KG1 (cell line): ENCODE data around the gene SNF8.

Experiments
- DNase-seq: peaks from one replicate; lab custom pipeline; 2025; lab: John Stamatoyannopoulos, UW

SNF8 gene

DNA sequence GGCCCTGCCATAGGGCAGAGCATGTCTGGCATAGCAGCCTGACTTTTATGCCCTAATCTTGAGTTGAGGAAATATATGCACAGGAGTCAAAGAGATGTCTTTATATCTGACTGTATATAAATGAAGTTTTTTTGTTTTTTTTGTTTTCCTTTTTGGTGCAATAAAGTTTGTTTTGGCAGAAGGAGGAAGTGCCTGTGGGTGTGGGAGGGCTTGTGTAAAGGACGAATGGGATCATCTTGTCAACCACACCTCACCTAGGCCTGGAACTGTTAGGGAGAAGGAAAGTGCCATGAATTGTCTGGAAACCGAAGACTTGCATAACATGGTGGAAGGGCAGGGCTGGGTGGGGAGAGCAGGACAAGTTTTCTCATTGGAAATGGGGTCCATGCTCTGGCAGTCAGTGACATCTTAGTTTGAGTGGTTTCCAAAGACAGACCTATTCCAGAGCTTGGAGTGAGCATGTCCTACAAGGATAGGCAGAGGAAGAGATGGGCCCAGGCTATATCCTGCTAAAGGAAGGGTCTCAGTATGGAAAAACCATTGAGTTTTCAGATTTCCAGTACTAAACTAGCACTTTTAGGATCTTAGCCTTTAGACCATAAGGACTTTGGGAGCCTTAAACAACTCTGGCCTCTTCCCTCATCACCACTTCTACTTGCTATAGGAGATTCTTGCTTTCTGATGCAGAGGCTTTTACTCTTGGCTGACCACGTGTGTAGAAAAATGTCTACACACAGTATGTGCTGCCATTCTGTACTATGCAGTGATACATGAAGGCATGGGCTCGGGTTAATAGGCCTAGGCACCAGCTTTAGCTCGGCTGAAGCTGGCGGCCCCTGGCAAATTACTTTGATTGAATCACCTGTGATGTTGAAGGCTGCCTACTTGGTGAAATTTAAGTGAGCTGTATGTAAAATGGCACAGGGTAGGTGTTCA lies 15.5 kb downstream of the SNF8 start:
- no peak for DNase-seq

DNA sequence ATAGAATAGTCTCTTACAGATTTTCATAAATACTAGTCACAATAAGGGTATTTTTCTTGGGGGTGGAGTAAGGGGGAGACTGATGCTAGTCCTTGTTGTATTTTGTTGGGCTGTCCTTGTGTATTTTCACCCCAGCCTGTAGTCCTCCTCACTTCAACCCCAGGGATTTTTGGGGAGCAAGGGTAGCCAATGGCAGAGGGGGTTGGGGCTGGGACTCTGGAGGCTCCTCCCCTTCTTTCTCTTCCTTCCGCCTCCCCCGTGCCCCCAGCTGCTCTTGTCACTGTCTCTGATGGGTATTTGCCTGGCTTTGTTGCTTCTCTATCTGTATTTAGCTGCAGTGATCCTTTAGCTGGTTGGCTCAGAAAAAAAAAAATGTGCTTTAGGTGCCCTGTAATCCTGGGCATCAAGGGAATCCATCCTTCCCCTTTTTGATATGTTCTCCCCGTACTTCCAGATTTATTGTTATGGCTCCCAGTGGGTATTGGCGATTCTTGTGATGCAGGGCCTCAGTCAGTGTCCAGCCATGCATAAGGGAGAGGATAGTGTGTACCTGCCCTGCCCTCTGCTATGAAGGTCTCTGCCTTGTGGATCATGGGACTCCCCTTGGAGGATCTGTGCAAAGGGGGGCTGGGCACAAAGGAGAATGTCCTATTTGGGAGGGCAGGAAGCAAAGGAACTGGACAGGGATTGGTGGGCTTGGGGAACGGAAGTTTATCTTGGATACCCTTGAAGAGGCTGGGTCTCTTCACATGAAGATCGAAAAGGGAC lies 16.5 kb downstream of the SNF8 start:
- DNase-seq, result no peak

DNA sequence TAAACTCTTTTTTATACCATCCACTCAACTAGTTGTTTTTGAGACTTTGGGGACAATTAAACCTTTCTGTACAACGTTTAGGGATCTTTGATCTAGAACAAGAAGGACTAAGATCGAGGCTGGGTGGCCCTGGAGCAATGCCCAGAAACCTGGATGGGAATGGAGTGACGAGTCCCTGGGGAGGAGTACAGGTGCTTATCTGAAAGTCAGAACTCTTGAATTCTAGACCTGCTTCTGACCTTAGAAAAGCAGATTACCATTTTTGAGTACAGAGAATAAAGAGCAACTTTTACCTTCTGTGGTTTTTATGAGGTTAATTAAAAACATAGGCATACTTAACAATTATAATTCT lies 18.7 kb downstream of the SNF8 start:
- DNase-seq, result no peak

DNA sequence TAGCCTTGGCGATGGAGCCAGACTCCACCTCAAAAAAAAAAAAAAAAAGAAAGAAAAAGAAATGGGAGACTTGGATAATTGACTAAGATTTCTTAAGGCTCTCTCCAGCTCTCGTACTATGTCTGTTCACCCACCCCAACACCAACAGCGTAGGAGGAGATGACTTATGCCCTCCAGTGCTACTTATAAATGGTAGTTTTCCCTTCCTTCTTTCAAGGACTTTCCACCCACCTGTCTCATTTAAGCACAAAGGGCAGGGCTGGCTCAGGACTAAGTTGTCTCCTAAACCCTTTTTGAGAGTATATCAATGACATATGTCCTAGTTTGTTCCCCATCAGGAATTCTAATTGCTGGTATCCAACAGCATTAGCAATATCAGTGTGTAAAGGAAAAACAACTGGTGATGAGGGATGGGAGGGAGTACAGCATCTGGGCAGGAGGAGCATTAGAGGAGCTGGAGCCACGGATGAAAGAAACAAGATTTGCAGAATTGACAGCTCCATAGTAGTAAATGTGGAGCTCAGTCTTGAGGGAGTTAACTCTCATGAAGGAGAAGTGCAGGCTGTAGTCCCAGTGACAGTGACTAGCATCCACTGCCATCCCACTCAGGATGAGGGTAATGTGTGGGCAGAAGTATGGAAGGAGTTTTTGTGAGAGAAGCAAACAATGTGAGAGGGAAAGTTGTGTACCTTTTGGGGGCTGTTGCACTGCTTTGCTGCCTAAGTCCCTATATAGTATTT lies 19.2 kb downstream of the SNF8 start:
- no peak for DNase-seq

DNA sequence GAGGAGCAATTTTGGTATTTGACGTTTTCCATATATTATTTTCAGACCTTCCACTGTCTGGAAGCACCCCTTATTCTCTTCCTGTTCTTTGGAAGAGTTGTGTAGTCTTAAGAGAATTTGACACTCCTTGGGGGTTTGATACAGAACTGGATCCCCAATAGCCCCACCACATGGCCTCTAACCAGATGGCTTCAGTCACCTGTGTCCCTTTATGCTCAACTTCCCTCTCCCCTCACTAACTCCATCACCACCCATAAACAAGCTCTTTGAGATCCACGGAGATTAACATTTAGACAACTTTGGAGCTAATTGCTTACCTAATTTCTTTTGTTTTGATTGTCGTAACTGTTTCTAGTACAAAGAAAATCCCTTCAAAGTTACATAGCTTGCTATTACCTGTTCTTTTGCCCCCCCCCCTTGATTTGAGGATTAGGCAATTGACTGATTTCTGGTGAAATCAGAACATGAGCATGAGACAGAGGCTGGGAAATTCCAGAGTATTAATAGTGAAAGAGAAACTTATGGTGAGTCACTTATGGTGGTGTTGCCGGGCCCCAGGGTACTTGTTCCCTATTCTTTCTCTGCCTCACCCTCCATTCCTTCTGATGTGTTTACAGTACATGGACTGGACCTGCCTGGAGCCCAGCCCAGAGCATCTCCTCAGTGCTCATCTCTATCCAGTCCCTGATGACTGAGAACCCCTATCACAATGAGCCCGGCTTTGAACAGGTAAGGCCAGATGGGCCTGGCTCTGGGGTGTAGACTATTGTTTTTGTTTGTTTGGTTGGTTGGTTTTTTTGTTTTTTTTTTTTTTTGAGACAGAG lies 29.0 kb downstream of the SNF8 start:
- DNase-seq, result no peak

DNA sequence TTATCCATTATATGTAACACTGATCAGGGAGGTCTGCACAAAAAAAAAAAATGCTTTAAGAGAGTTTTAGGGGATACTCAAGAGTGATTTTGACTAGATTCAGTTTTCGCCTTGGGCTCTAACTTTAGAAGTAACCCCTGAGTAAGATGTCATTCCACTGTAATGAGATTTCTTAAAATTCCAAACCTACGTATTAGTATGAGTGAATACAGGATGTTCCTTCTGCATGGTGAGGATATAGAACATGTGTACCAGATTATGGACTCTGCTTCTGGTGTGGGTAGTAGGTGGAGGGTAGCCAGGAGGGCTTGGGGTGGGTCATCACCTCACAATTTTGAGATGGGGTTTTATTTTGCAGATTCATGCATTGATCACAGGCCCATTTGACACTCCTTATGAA lies 32.2 kb downstream of the SNF8 start:
- no peak for DNase-seq

DNA sequence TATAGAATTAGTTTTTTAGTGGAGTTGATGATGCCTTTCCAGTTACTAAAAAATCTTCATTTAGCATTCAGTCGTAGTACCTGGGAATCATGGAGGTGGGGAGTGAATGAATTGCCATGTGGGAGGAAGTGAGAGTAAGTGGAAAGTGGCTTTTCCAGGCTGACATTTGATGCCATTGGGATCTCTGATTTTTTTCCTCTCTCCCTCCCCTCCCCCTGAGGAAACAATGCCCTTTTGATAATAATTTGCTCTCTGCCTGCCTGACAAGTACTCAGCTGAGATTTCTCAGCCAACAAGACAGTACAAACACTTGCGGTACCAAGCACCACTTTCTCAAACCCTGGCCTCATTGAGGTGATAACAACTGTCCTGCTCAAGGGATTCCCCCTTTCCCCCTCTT lies 34.3 kb downstream of the SNF8 start:
- DNase-seq, result no peak

DNA sequence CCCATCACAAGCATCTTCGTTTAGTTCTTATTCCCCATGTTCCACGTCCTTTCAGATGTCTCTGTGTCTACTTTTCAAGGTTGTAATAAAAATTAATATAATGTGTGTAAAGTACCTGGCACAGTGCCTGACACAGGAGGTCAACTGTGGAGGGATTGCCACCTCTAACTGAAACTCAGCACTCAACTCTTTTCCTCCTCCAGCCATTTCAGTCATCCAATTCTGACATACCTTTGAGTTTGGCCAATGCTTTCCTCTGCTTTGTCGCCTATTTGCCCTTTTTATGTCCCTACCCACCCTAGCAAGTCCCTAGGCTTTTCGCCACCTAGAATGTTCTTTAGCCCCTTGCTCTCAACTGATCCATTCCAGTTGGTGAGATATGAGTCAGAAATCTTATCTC lies 34.9 kb downstream of the SNF8 start:
- DNase-seq, result no peak

DNA sequence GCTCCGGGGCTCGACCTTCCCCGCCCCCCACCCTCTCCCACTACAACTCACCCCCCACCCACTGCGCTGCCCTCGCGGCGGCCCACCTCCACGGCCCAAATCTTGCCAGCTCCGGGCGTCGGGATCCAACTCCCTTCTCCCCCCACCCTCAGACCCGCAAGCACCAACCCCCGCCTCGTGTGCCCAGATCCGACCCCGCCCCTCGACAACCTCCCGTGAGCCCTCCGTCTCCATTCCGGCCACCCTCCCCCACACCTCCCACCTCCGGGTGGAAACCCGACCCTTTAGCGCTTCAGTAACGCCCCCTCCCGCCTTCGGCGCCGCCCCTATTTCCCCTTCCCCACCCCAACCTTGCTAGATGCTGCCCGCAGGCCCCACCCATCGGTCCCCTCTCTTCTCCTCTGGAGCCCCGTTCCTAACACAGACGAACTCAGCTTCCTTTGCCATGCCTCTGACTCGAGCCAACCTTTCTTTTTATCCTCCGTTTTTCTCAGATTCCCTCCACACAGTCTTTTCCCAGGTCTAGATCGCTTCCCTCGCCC lies 35.7 kb downstream of the SNF8 start:
- peak; percentile 53 for DNase-seq

DNA sequence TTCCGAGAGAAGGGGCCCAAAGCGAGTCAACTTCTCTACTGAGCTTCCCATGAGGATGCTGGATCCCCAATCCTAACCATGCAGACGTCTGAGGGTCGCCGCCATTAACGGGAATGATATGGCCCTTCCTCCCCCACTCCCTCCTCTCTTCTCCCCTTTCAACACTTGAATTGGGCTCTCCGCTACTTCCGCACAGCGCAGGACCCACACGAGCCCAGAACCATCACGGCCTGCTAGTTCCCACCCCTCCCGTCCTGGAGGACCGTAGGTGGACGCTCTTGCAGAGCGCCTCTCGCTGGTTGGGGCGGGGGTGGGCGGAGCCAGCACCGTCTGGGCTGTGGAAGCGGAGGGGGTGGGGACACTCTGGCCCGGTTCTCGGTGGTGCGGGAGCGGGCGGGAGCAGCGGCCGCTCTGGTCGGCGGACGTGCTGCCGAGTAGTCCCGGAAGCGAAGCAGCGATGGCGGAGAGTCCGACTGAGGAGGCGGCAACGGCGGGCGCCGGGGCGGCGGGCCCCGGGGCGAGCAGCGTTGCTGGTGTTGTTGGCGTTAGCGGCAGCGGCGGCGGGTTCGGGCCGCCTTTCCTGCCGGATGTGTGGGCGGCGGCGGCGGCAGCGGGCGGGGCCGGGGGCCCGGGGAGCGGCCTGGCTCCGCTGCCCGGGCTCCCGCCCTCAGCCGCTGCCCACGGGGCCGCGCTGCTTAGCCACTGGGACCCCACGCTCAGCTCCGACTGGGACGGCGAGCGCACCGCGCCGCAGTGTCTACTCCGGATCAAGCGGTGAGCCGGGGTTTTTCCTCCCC lies 36.4 kb downstream of the SNF8 start, which contains the start of gene UBE2Z:
Gene UBE2Z (plus strand): TSS at position 361 of the 797 bp plus-strand sequence. CDS start 97 bp downstream, at position 458.
- peak; percentile 90 for DNase-seq

DNA sequence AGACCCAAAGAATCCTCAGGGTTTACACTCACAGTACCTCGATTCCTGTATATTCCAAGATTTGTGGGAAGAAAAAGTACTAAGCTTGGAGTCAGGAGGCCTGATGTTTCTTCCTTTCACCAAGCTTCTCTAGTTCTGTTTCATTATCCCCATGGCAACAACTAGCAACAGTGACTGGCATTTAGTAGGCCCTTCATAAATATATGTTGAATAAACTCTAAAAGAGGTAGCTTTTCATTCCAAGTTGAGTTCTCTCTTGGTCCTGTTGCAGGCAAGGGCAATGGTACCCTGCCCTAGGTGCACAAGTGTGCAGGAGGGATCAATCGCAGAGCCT lies 37.0 kb downstream of the SNF8 start:
- DNase-seq, result no peak

DNA sequence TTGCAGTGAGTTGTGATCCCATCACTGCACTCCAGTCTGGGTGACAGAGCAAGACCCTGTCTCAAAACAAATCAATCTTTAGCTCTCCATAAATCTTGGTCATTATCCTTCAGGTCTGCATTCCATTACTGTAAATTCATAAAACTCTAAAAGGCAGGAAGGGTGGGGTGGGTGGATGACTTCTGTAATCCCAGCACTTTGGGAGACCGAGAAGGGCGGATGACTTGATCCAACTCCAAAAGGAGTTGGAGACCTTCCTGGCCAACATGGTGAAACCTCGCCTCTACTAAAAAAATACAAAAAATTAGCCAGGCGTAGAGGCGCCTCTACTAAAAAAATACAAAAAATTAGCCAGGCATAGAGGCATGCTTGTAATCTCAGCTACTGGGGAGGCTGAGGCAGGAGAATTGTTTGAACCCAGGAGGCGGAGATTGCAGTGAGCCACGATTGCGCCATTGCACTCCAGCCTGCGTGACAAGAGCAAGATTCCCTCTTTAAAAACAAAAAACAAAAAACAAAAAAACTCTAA lies 38.6 kb downstream of the SNF8 start:
- DNase-seq, result no peak

DNA sequence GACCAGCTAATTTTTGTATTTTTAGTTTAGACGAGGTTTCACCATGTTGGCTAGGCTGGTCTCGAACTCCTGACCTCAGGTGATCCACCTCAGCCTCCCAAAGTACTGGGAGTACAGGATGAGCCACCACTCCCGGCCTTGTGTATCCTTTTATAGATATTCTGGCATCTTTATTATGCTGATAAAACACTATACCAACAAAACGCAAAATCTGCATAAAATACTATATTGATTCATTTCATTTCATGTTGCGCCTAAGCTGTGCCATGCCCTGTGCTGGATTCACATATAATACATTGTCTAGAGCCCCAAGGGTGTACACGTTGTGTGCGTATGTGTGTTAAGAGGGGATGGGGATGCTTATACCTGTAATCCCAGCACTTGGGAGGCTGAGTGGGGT lies 40.2 kb downstream of the SNF8 start:
- DNase-seq, result no peak

DNA sequence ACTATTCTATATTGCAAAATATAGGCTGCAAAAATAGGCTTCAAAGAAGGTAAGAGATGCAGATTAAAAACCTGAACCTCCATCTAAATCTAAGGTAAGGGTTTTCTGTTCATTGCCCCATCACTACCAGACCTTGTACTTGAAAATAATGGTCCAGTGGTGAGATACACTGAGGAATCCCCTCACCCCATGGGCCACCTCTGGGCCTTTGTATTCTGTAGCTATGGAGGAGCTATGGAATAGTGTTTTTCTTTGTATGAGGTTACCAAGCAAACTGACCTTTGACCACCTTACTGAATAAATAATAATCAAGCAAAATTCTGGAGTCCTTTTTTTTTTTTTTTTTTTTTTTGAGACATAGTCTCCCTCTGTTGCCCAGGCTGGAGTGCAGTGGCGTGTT lies 41.2 kb downstream of the SNF8 start:
- DNase-seq, result no peak

DNA sequence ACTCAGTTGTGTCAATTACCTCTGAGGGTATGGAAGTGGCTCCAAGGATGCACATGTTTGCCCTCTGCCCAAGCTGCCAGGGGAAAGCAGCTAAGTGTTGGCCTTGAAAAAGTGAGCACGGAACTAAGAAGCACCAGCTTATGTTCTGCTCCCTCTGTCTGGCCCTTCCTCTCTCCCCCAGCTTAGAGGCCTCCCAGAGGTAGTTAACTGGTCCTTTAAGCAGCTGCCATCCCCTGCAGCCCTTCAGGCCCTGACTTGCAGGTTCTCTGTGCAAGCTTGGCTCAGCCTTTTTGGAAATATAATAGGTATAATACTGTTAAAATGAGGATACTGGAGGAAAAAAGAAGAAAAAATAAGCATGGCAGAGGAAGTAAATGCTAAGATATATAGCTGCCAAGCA lies 43.4 kb downstream of the SNF8 start:
- DNase-seq, result no peak

DNA sequence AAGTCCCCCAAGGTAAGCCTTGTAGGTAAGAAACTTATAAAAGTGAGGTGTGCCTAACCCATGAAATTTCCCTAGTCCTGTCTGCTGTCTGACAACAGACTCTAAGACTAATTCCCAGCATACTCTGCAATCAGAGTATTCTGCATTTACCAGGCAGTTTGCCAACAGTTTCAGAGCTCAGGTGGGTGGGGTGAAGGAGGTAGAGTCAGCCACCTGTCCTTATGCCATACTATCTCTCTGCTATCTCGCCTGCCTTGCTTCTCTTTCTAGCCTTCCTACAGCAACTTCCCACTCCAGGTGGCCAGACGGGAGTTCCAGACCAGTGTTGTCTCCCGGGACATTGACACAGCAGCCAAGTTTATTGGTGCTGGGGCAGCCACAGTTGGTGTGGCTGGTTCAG lies 49.8 kb downstream of the SNF8 start:
- DNase-seq, result no peak

DNA sequence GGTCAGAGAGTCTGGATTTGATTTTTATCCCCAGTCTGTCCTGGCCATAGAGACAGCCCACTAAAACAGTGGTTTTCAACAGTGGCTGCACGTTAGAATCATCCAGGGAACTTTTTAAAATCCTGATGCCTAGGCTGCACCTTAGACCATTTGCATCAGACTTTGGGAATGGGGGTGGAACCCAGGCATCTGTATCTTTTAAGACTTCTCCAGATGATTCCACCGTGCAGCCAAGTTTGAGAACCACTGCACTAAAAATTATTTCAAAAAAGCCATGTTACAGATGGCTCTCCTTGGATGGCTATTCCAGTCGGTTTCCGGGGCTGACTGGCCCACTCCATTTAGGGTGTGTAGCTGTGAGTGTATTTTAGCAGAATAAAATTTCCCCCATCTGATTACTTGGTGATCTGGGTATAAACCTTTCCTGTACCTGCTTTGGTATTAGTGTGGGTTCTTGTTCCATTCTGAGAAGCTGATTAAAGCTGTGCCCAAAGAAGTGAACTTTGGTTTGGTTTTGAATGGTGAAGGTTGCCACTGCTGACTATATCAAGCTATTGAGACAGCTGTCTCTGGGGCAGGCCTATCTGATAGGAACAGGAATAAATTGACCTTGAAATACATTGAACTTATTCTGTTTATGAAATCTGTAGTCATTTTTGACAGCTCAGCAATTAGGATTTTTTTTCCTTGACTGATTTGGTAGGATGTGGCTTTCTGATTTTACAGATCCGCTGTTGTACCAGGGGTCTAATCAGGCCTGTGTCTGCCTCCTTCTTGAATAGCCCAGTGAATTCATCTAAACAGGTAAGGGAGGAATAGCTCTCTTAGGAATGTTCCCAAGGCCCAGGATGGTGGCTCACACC lies 50.8 kb downstream of the SNF8 start:
- no peak for DNase-seq

DNA sequence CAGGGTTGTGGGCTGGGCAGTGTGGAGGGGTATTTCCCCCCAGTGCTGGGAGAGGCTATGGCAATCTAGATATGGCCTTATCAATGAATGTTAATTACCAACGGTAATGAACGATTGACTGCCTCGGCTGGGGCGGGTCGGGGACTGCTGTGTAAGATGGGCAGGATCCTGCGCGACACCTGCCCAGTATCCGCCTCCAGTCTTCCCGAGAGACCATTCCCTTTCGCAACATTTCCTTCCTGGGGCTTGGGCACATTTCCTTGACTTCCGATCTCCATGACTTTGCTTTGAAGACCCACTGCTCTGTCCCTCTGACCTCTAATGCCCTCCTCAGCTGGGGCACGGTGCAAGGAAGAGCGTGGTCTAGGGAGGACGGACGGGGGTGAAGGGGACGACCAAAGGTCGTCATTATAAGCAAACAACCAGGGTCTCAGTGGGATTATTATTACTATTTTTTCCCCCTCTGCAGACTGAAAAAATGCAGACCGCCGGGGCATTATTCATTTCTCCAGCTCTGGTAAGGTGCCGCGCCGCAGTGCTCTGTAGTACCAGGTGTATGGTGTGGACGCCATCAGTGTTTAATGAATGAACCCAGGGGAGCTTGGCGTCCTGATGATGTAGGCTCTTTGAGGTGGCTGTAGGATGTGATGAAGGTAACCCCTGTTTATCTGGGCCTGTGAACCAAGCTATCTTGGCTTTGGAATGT lies 51.5 kb downstream of the SNF8 start:
- no peak for DNase-seq

DNA sequence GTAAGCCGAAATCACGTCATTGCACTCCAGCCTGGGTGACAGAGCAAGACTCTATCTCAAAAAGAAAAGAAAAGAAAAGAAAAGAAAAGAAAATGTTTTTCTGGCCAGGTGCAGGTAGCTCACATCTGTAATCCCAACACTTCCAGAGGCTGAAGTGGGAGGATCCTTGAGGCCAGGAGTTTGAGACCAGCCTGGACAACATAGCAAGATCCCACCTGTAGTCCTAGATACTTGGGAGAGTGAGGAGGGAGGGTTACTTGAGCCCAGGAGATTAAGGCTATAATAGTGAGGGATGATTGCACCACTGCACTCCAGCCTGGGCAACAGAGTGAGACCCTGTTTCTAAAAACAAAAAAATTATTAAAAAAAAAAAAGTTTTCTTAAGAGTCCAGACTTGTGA lies 54.6 kb downstream of the SNF8 start:
- no peak for DNase-seq
